ENCODE measurements around the gene KCNG2. TPM values are rescaled to one million over a fixed set of nuclear protein-coding genes. Genes with fewer than 3 reads are reported as not detected.

The KCNG2 gene
- total RNA-seq, 1 donor from 2014 or later: not detected

DNA sequence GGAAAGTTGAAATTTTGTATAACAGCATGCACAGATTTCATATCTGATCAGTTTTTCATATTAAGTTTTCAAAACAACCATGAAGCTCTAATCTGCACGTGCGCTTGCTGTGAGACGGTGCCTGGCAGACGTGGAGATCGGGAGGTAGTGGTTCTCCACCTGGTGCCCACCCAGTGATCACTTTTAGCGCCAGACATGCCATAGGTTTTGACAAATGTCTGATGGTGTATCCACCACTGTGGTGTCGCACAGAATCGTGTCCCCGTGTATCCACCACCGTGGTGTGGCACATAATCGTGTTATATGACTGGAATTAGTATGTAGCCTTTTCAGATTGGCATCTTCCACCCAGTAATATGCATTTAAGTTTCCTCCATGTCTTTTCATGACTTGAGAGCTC is 40.9 kb upstream of the KCNG2 start:
- no peak overlapping the region for H3K27ac Mint-ChIP-seq (ENCODE audit: unreplicated experiment)
- H3K9me3 Mint-ChIP-seq (ENCODE audit: unreplicated experiment): peaks cover 31% of the 10 kb centered on the region
- H3K4me3 Mint-ChIP-seq (ENCODE audit: unreplicated experiment): no peak overlapping the region
- TF ChIP-seq, protein P1, sequence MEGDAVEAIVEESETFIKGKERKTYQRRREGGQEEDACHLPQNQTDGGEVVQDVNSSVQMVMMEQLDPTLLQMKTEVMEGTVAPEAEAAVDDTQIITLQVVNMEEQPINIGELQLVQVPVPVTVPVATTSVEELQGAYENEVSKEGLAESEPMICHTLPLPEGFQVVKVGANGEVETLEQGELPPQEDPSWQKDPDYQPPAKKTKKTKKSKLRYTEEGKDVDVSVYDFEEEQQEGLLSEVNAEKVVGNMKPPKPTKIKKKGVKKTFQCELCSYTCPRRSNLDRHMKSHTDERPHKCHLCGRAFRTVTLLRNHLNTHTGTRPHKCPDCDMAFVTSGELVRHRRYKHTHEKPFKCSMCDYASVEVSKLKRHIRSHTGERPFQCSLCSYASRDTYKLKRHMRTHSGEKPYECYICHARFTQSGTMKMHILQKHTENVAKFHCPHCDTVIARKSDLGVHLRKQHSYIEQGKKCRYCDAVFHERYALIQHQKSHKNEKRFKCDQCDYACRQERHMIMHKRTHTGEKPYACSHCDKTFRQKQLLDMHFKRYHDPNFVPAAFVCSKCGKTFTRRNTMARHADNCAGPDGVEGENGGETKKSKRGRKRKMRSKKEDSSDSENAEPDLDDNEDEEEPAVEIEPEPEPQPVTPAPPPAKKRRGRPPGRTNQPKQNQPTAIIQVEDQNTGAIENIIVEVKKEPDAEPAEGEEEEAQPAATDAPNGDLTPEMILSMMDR (IDR thresholded peaks at IDR 0.05): no peak
- no peaks in the 10 kb centered on the region for H3K27me3 Mint-ChIP-seq (ENCODE audit: unreplicated experiment)
- no peak for DNase-seq (ENCODE audit: extremely low spot score, unreplicated experiment)
- H3K36me3 Mint-ChIP-seq (ENCODE audit: unreplicated experiment): peaks cover 22% of the 10 kb centered on the region
- H3K4me1 Mint-ChIP-seq (ENCODE audit: unreplicated experiment): no peaks in the 10 kb centered on the region

DNA sequence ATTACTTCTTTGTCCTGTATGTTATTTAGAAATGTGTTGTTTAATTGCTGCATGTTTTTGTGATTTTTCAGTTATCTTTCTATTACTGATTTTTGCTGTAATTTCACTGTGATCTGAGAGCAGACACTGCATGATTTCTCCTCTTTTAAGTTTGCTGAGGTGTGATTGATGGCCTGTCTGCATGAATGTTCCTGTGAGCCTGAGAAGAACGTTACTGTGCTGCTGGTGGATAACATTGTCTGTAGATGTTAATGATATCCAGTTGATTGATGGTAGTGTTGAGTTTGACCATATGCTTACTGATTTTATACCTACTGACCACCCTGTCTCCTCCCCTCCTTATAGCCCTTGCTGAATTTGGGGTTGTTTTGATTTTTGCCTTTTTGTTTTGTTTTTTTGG is 37.4 kb upstream of the KCNG2 start:
- Mint-ChIP-seq H3K9me3 (ENCODE audit: unreplicated experiment) (peaks cover 41% of the 10 kb centered on the region), H3K27me3 (ENCODE audit: unreplicated experiment) (no peaks in the 10 kb centered on the region), H3K36me3 (ENCODE audit: unreplicated experiment) (peaks cover 8% of the 10 kb centered on the region), H3K27ac (ENCODE audit: unreplicated experiment) (no peak overlapping the region), H3K4me3 (ENCODE audit: unreplicated experiment) (no peak overlapping the region), H3K4me1 (ENCODE audit: unreplicated experiment) (no peaks in the 10 kb centered on the region)
- no peak for DNase-seq (ENCODE audit: extremely low spot score, unreplicated experiment)
- TF ChIP-seq, protein P1 (IDR thresholded peaks at IDR 0.05): no peak

DNA sequence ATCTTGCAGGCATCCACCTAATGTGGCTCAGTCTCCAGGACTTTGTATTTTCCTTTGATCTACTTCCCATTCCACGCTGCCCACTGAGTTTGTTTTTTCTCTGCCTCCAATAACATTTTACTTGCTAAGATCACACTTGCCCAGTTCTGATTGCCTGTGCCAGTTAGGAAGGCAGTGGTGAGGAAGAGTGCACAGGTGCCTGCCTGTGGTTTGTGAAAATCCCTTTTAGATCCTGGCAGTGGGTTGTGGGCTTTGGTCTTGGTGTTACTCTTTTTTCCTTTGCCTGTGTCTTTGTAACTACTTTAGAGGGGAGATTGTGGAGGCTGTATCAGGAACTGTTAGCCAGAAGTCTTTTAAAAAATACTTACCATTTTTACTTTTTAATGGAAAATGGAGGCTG is 36.9 kb upstream of the KCNG2 start:
- Mint-ChIP-seq H3K4me3 (ENCODE audit: unreplicated experiment) (no peak overlapping the region), H3K9me3 (ENCODE audit: unreplicated experiment) (peaks cover 45% of the 10 kb centered on the region), H3K36me3 (ENCODE audit: unreplicated experiment) (peaks cover 8% of the 10 kb centered on the region), H3K4me1 (ENCODE audit: unreplicated experiment) (no peaks in the 10 kb centered on the region), H3K27ac (ENCODE audit: unreplicated experiment) (no peak overlapping the region), H3K27me3 (ENCODE audit: unreplicated experiment) (peaks cover 2% of the 10 kb centered on the region)
- DNase-seq (ENCODE audit: extremely low spot score, unreplicated experiment): no peak
- TF ChIP-seq, protein P1 (IDR thresholded peaks at IDR 0.05): no peak

DNA sequence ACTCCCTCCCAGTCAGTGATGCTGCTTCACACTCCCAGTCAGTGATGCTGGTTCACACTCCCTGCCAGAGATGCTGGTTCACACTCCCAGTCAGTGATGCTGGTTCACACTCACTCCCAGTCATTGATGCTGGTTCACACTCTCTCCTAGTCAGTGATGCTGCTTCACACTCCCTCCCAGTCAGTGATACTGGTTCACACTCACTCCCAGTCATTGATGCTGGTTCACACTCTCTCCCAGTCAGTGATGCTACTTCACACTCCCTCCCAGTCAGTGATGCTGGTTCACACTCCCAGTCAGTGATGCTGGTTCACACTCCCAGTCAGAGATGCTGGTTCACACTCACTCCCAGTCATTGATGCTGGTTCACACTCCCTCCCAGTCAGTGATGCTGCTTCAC is 34.3 kb upstream of the KCNG2 start:
- no peaks in the 10 kb centered on the region for H3K4me1 Mint-ChIP-seq (ENCODE audit: unreplicated experiment)
- peaks cover 55% of the 10 kb centered on the region for H3K9me3 Mint-ChIP-seq (ENCODE audit: unreplicated experiment)
- no peak for DNase-seq (ENCODE audit: extremely low spot score, unreplicated experiment)
- TF ChIP-seq, protein P1 (IDR thresholded peaks at IDR 0.05): no peak
- no peak overlapping the region for H3K4me3 Mint-ChIP-seq (ENCODE audit: unreplicated experiment)
- no peaks in the 10 kb centered on the region for H3K36me3 Mint-ChIP-seq (ENCODE audit: unreplicated experiment)
- H3K27ac Mint-ChIP-seq (ENCODE audit: unreplicated experiment): no peak overlapping the region
- H3K27me3 Mint-ChIP-seq (ENCODE audit: unreplicated experiment): peaks cover 2% of the 10 kb centered on the region

DNA sequence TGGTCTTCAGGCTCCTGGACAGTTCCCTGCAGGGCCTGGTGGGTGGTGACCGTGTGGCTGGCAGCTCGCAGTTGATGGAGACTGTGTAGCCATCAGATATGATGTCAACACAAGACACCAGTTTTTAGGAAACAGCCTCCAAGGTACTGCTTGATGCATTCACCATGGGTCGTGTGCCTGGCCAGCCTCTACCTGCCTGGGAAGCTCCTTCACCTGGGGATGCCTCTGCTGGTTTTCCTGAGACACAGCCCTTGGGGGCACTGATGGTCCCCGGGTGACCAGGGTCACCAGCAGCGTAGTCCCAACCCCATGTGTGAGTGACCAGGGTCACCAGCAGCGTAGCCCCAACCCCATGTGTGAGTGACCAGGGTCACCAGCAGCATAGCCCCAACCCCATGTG is 33.6 kb upstream of the KCNG2 start:
- Mint-ChIP-seq H3K27ac (ENCODE audit: unreplicated experiment) (no peak overlapping the region), H3K36me3 (ENCODE audit: unreplicated experiment) (no peaks in the 10 kb centered on the region), H3K4me3 (ENCODE audit: unreplicated experiment) (no peak overlapping the region), H3K27me3 (ENCODE audit: unreplicated experiment) (peaks cover 2% of the 10 kb centered on the region), H3K9me3 (ENCODE audit: unreplicated experiment) (peaks cover 52% of the 10 kb centered on the region), H3K4me1 (ENCODE audit: unreplicated experiment) (no peaks in the 10 kb centered on the region)
- TF ChIP-seq, protein P1 (IDR thresholded peaks at IDR 0.05): no peak
- DNase-seq (ENCODE audit: extremely low spot score, unreplicated experiment): no peak
